Spleen (tissue), 11 donors: Measurements from ENCODE around the gene KLHL22. TPM values are rescaled to one million over a fixed set of nuclear protein-coding genes. Genes with fewer than 3 reads are reported as not detected.

Experiments
- DNase-seq: peaks from one replicate; pipeline ENCODE4 v3.0.0-alpha.2; 2020
- H3K27ac ChIP-seq, 8 donors: fragments of 200-600 bp; sonication (generic) in 7 of 8; 1 replicate in 4 of 8; 2 replicates in 4 of 8; pipeline versions ENCODE4 v1.5.0 to v1.8.0; 2016 to 2021; ENCODE audit warnings: inconsistent platforms in 4 of 8, mild to moderate bottlenecking in 4 of 8, moderate library complexity in 1 of 8
- H3K27me3 ChIP-seq, 7 donors: fragments of 200-600 bp; sonication (generic) in 6 of 7; replicated peaks in 1 of 7; 1 replicate in 4 of 7; 2 replicates in 3 of 7; pipeline versions ENCODE4 v1.5.0 to v1.8.0; 2016 to 2021; ENCODE audit warnings: inconsistent platforms in 3 of 7, mild to moderate bottlenecking in 1 of 7
- H3K36me3 ChIP-seq, 6 donors: fragments of 200-600 bp; sonication (generic) in 5 of 6; 1 replicate in 4 of 6; 2 replicates in 2 of 6; pipeline versions ENCODE4 v1.5.0 to v1.8.0; 2016 to 2021; ENCODE audit warnings: inconsistent platforms in 2 of 6
- H3K4me1 ChIP-seq, 6 donors: fragments of 200-600 bp; sonication (generic) in 5 of 6; 1 replicate in 3 of 6; 2 replicates in 3 of 6; pipeline versions ENCODE4 v1.5.0 to v1.8.0; 2016 to 2021; ENCODE audit warnings: inconsistent platforms in 3 of 6
- H3K4me3 ChIP-seq, 8 donors: fragments of 200-600 bp; sonication (generic) in 7 of 8; 1 replicate in 4 of 8; 2 replicates in 4 of 8; pipeline versions ENCODE4 v1.5.0 to v1.8.0; 2016 to 2021; ENCODE audit warnings: inconsistent platforms in 4 of 8, mild to moderate bottlenecking in 4 of 8, moderate library complexity in 2 of 8
- H3K9me3 ChIP-seq, 8 donors: fragments of 200-600 bp; sonication (generic) in 7 of 8; 1 replicate in 4 of 8; 2 replicates in 4 of 8; pipeline versions ENCODE4 v1.5.0 to v1.8.0; 2016 to 2021; ENCODE audit warnings: inconsistent platforms in 4 of 8
- POLR2A ChIP-seq, 3 donors: fragments of 450-650 bp; IDR thresholded peaks; one replicate each; pipeline ENCODE4 v1.5.1; 2017; ENCODE audit warnings: antibody characterized with exemption in 3 of 3, mild to moderate bottlenecking in 1 of 3
- POLR2AphosphoS5 ChIP-seq, 3 donors: sonication (generic); formaldehyde crosslinking; IDR thresholded peaks; one replicate each; pipeline ENCODE4 v1.5.1; 2017; ENCODE audit warnings: antibody characterized with exemption in 3 of 3
- WGBS, 5 donors: extraction: QIAGEN DNeasy Blood & Tissue Kit in 3 of 5; methylation state at CpG; one replicate each; pipeline versions ENCODE4 v1.1.5 to v1.1.7; 2013 to 2018; 5-methylcytosine and 5-hydroxymethylcytosine counted together
- intact Hi-C: fragments of 100-400 bp; cut with DNase I; formaldehyde crosslinking; loops from one replicate; pipeline ENCODE4 v1.15.0; 2023; ENCODE audit warnings: low total_unique reads
- polyA plus RNA-seq, 3 donors: library from polyadenylated mRNA; stranded (reverse); fragments of 200-250 nt; gene quantifications; one replicate each; pipeline ENCODE4 v1.2.1, GENCODE V29; 2013
- total RNA-seq, 7 donors: library from RNA; depleted of rRNA in 3 of 7; stranded (reverse); fragments of >200 nt in 3 of 7; fragmentation: NEBNext Ultra II Directional in 4 of 7; extraction: Animal tissue kit (Norgen Biotek cat#: 25700) in 4 of 7; gene quantifications; one replicate each; pipeline versions ENCODE4 v1.1.0 to v1.2.1, GENCODE V29; 2016 to 2021
- TF ChIP-seq, protein P1 (sequence below), 11 experiments: fragments of 200-600 bp in 7 of 11; fragments of 450-650 bp in 4 of 11; sonication (generic) in 4 of 11; IDR thresholded peaks in 8 of 11; conservative IDR thresholded peaks in 3 of 11; 1 replicate in 7 of 11; 2 replicates in 4 of 11; pipeline versions ENCODE4 v1.4.0 to v1.8.0; 2016 to 2021; ENCODE audit warnings: antibody characterized with exemption in 11 of 11, inconsistent platforms in 4 of 11, mild to moderate bottlenecking in 1 of 11
- donor health status: healthy with polysubstance abuse.
- donor health status: DM: no; HTN: no; CAD: no; lungs with moderate emphysema.
- donor health status: DM: no; HTN: no; CAD: no.
- donor health status: Bipolar disorder and iron deficiency.
- donor health status: healthy.
- donor health status: DM: no; HTN: no; CAD: no.
- donor health status: DM: yes; HTN: yes; CAD: no.

The KLHL22 gene
- total and polyA plus RNA-seq, 10 donors: 14.0 to 40.6 (median 28.6) TPM

DNA sequence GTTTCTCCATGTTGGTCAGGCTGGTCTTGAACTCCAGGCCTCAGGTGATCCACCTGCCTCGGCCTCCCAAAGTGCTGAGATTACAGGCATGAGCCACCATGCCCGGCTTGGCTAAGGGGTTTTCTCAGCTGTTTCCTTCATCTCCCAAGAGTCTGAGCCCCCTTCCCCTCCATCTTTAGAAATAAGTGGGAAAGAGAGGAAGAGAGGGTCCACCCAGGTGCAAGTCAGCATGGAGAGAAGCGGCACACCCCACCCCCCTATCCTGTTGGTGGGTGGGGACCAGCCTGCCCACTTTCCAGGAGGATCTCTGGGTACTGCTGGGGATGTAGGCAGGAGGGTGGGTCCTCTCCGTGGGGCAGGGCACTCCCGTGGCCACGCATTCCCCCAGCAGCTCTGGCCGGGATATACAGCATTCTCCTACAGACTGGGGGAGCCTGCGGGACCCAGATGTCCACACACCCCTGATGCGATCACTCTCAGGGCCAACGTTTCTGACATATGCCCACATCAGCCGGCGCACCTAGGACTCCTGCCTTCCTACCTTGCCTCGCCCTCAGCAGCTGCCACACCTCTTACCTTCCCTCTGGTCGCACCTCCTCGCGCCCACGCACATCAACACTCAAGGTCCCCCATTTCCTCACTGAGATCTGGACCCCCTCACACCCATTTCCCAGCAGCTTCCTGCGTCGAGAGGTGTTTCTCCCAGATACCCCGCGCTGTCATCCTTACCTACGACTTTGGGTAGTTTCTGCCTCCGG is 66.9 kb downstream of the KLHL22 start:
- H3K36me3 ChIP-seq: peaks cover 0 to 48% (median 0%) of the 10 kb centered on the region in 6 donors
- H3K27ac ChIP-seq: peak overlapping the region in 3 of 8 donors; percentile 13 to 48 (median 28)
- no peak for DNase-seq
- TF ChIP-seq POLR2AphosphoS5 (IDR thresholded peaks at IDR 0.05) (no peak), POLR2A (IDR thresholded peaks at IDR 0.05) (no peak)
- TF ChIP-seq, protein P1, sequence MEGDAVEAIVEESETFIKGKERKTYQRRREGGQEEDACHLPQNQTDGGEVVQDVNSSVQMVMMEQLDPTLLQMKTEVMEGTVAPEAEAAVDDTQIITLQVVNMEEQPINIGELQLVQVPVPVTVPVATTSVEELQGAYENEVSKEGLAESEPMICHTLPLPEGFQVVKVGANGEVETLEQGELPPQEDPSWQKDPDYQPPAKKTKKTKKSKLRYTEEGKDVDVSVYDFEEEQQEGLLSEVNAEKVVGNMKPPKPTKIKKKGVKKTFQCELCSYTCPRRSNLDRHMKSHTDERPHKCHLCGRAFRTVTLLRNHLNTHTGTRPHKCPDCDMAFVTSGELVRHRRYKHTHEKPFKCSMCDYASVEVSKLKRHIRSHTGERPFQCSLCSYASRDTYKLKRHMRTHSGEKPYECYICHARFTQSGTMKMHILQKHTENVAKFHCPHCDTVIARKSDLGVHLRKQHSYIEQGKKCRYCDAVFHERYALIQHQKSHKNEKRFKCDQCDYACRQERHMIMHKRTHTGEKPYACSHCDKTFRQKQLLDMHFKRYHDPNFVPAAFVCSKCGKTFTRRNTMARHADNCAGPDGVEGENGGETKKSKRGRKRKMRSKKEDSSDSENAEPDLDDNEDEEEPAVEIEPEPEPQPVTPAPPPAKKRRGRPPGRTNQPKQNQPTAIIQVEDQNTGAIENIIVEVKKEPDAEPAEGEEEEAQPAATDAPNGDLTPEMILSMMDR (IDR thresholded peaks at IDR 0.05 in 8 of 11, conservative IDR thresholded peaks at IDR 0.05 in 3 of 11): no peak
- peak overlapping the region; percentile 45 to 83 (median 60) for H3K4me3 ChIP-seq
- peaks cover 34 to 76% (median 53%) of the 10 kb centered on the region in 6 donors for H3K4me1 ChIP-seq
- no peaks in the 10 kb centered on the region for H3K9me3 ChIP-seq
- H3K27me3 ChIP-seq: peaks cover 3 to 100% (median 69%) of the 10 kb centered on the region in 7 donors
- intact Hi-C loops: no loop called here
- WGBS, 5 donors: 53 to 65% (median 59%) methylated on average over 22 to 23 of the region's 23 CpGs

DNA sequence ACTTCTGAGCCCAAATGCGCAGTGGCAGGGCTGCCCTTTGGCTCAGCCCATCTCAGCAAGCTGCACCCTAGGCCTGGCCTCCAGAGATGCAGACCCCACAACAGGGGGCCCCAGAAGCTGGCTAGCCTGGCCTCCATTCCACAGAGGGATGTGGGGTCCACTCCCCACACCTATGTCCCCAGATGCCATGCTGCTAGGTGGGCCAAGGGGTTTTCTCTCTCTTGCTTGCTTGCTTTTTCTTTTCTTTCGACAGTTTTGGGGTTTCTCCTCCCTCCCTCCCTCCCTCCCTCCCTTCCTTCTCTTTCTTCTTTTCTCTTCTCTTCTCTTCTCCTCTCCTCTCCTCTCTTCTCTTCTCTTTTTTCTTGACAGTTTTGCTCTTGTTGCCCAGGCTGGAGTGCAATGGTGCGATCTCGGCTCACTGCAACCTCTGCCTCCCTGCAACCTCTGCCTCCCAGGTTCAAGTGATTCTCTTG is 67.6 kb downstream of the KLHL22 start:
- Histone ChIP-seq H3K9me3 (no peaks in the 10 kb centered on the region), H3K27me3 (peaks cover 3 to 100% (median 69%) of the 10 kb centered on the region in 7 donors), H3K27ac (no peak overlapping the region), H3K4me3 (no peak overlapping the region), H3K4me1 (peaks cover 34 to 81% (median 56%) of the 10 kb centered on the region in 6 donors), H3K36me3 (peaks cover 0 to 48% (median 0%) of the 10 kb centered on the region in 6 donors)
- TF ChIP-seq, protein P1 (IDR thresholded peaks at IDR 0.05 in 8 of 11, conservative IDR thresholded peaks at IDR 0.05 in 3 of 11): no peak
- no peak for TF ChIP-seq POLR2A (IDR thresholded peaks at IDR 0.05)
- WGBS, 5 donors: 92 to 98% (median 94%) methylated on average over 4 of the region's 4 CpGs
- intact Hi-C loops: no loop called here
- peak; percentile 61 for DNase-seq

DNA sequence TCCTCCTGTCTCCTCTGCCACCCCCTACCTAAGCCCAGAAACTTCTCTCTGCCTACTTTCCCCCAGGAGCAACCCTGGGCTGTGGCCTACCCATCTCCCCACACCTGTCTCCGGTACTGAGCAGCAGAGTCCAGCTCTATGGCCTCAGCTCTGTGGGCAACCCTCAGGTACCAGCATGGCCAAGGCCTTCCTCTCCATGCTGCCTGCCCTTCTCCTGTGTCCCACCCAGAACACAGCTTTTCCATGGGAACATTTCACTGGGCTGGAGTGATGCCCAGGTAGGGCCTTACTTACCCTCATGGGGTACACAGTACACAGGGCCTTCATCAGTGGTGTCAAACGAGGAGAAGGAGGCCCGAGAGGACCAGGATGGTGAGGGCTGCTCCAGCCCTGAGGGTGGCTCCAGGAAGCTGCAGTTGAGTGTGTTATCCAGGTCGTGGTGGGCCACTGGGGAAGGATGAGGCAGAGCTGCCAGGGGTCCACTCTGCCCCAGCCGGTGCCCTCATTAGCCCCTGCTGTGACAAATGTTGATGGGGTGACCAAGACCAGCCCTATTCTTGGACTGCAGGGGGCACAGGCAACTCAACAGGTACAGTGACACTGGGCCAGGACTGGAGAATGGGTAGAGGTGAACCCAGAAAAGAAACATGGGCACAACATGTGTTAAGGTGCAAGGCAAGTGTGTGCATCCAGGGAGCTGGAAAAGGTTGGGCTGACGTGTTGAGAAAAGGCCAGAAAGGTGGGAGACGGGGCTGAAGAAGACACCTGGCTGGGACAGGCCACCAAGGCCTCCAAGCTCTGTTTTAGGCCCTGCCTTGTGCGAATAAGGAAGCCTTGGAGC is 68.3 kb downstream of the KLHL22 start:
- peaks cover 0 to 48% (median 0%) of the 10 kb centered on the region in 6 donors for H3K36me3 ChIP-seq
- H3K9me3 ChIP-seq: no peaks in the 10 kb centered on the region
- peaks cover 3 to 98% (median 67%) of the 10 kb centered on the region in 7 donors for H3K27me3 ChIP-seq
- H3K27ac ChIP-seq: no peak overlapping the region
- WGBS, 5 donors: 88 to 95% (median 89%) methylated on average over 8 of the region's 8 CpGs
- no peak overlapping the region for H3K4me3 ChIP-seq
- peak; percentile 69 for DNase-seq
- TF ChIP-seq, protein P1 (IDR thresholded peaks at IDR 0.05 in 8 of 11, conservative IDR thresholded peaks at IDR 0.05 in 3 of 11): no peak
- TF ChIP-seq POLR2A (IDR thresholded peaks at IDR 0.05) (no peak), POLR2AphosphoS5 (IDR thresholded peaks at IDR 0.05) (no peak)
- intact Hi-C loops: no loop called here
- peaks cover 34 to 78% (median 58%) of the 10 kb centered on the region in 6 donors for H3K4me1 ChIP-seq
